A673 (cell line): ENCODE results near the gene SLC10A2. TPM values are rescaled to one million over a fixed set of nuclear protein-coding genes. Genes with fewer than 3 reads are reported as not detected.

Experiments used
- BruUV-seq: library from RNA; stranded (reverse); fragments of 400-500 nt; replicated peaks from 2 replicates; lab custom pipeline; 2021; lab: Mats Ljungman, UMichigan
- CTCF ChIA-PET: fragments of 300-600 bp; sonication (Branson Sonifier 250); formaldehyde crosslinking; loops from one replicate; lab custom pipeline; 2022; ENCODE audit warnings: antibody characterized with exemption; lab: Charles Lee
- POLR2A ChIA-PET: fragments of 300-600 bp; sonication (Branson Sonifier 250); formaldehyde crosslinking; loops from one replicate; lab custom pipeline; 2022; ENCODE audit warnings: antibody characterized with exemption; ENCODE audit not compliant: low non-redundant PET; lab: Charles Lee
- DNase-seq: peaks from one replicate; pipeline ENCODE4 v3.0.0-alpha.2; 2015; ENCODE audit warnings: low spot score
- H3K27ac ChIP-seq: fragments of 200-600 bp; sonication (generic); 2 replicates; pipeline ENCODE4 v1.5.1; 2016; ENCODE audit warnings: mixed run types, low read depth, mild to moderate bottlenecking, mixed read lengths, antibody characterized with exemption, low read length; ENCODE audit not compliant: poor library complexity, severe bottlenecking
- H3K27me3 ChIP-seq: fragments of 200-600 bp; sonication (generic); replicated peaks from 2 replicates; pipeline ENCODE4 v1.6.1; 2017; ENCODE audit warnings: mixed run types, low read depth, mild to moderate bottlenecking, mixed read lengths, antibody characterized with exemption, low read length; ENCODE audit not compliant: insufficient read depth, poor library complexity
- H3K36me3 ChIP-seq: fragments of 200-600 bp; sonication (generic); 2 replicates; pipeline ENCODE4 v1.6.1; 2016; ENCODE audit warnings: mixed run types, mild to moderate bottlenecking, mixed read lengths, antibody characterized with exemption, low read length; ENCODE audit not compliant: insufficient read depth, poor library complexity, severe bottlenecking
- H3K4me1 ChIP-seq: fragments of 200-600 bp; sonication (generic); 2 replicates; pipeline ENCODE4 v1.6.1; 2017; ENCODE audit warnings: mixed run types, mild to moderate bottlenecking, mixed read lengths, antibody characterized with exemption, low read length; ENCODE audit not compliant: insufficient read depth, poor library complexity, severe bottlenecking
- H3K4me3 ChIP-seq: fragments of 200-600 bp; sonication (generic); 2 replicates; pipeline ENCODE4 v1.5.1; 2016; ENCODE audit warnings: low read depth, mixed run types, mild to moderate bottlenecking, mixed read lengths, low read length; ENCODE audit not compliant: poor library complexity, severe bottlenecking
- H3K9me3 ChIP-seq: fragments of 200-600 bp; sonication (generic); 2 replicates; pipeline ENCODE4 v1.6.1; 2016; ENCODE audit warnings: mixed run types, low read depth, mild to moderate bottlenecking, mixed read lengths, antibody characterized with exemption, low read length; ENCODE audit not compliant: poor library complexity, severe bottlenecking
- EZH2 ChIP-seq: fragments of 200-600 bp; sonication (generic); IDR thresholded peaks from 2 replicates; pipeline ENCODE4 v1.6.1; 2017; ENCODE audit warnings: borderline replicate concordance, low read depth, mild to moderate bottlenecking, mixed read lengths, antibody characterized with exemption, low read length; ENCODE audit not compliant: poor library complexity, severe bottlenecking
- intact Hi-C: fragments of 100-400 bp; cut with micrococcal nuclease; formaldehyde crosslinking; loops from one replicate; pipeline ENCODE4 v1.10.0; 2022; ENCODE audit not compliant: unreplicated experiment
- total RNA-seq: library from RNA; stranded (reverse); gene quantifications from 2 replicates; pipeline ENCODE4 v1.2.3, GENCODE V29; 2021
- TF ChIP-seq, protein P1 (sequence below): fragments of 300-800, 200-600 bp; sonication (generic); conservative IDR thresholded peaks from 2 replicates; pipeline ENCODE4 v1.5.1; 2017; ENCODE audit warnings: low read depth, mild to moderate bottlenecking, antibody characterized with exemption, low read length, moderate library complexity, mixed read lengths

The SLC10A2 gene
- total RNA-seq, 1 experiment from 2014 or later = not detected

DNA sequence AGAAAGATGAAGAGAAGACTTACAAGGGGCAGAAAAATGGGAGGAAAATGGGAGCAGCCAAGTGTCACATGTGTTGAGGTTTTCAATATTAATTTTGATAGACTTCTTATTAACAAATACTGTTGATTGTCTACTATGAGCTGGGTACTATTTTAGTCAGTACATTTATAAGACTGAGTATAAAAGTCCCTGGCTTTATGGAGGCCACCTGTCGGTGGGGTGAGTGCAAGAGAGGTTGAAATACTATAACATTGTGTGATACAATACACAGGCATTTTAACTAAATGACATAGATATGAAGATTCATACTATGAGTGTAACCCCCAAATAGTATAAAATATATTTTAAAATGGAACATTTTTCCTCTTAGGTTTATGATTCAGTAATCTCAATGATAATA lies 29.9 kb downstream of the SLC10A2 start:
- no TSS peak for BruUV-seq

DNA sequence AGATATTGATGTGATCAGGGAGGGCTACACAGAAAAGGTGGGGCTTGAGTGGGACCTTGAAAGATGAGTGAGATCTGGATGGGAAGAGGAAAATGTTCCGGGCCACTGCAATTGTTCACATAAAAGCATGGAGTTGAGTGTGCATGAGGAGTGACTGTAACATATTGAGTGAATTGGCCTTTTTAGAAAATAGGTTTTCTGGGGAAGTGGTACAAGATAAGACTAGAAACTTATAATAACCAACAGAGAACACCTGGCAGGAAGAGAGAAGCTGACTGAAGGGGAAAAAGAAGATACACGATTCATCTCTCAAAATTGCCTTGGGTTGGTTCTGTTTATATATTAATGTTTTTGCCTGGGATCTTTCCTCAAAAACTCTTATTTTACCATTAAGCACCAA lies 32.2 kb downstream of the SLC10A2 start:
- no peaks in the 10 kb centered on the region for H3K9me3 ChIP-seq
- intact Hi-C loops = no loop called here
- no peak overlapping the region for H3K4me3 ChIP-seq
- ChIA-PET CTCF (no interaction called here), POLR2A (no interaction called here)
- no TSS peak for BruUV-seq
- no peaks in the 10 kb centered on the region for H3K27me3 ChIP-seq
- H3K4me1 ChIP-seq = no peaks in the 10 kb centered on the region
- H3K27ac ChIP-seq = no peak overlapping the region
- H3K36me3 ChIP-seq = no peaks in the 10 kb centered on the region
- TF ChIP-seq EZH2 = no peak
- TF ChIP-seq, protein P1, sequence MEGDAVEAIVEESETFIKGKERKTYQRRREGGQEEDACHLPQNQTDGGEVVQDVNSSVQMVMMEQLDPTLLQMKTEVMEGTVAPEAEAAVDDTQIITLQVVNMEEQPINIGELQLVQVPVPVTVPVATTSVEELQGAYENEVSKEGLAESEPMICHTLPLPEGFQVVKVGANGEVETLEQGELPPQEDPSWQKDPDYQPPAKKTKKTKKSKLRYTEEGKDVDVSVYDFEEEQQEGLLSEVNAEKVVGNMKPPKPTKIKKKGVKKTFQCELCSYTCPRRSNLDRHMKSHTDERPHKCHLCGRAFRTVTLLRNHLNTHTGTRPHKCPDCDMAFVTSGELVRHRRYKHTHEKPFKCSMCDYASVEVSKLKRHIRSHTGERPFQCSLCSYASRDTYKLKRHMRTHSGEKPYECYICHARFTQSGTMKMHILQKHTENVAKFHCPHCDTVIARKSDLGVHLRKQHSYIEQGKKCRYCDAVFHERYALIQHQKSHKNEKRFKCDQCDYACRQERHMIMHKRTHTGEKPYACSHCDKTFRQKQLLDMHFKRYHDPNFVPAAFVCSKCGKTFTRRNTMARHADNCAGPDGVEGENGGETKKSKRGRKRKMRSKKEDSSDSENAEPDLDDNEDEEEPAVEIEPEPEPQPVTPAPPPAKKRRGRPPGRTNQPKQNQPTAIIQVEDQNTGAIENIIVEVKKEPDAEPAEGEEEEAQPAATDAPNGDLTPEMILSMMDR = no peak
- no peak for DNase-seq

More for the DNA sequence above, 29.9 kb downstream of the SLC10A2 start:
- Histone ChIP-seq H3K36me3 (no peaks in the 10 kb centered on the region), H3K4me3 (no peak overlapping the region), H3K27ac (no peak overlapping the region), H3K9me3 (no peaks in the 10 kb centered on the region), H3K27me3 (peaks cover 8% of the 10 kb centered on the region), H3K4me1 (no peaks in the 10 kb centered on the region)
- POLR2A ChIA-PET = no interaction called here
- no peak for DNase-seq
- intact Hi-C loops = no loop called here
- CTCF ChIA-PET = no interaction called here
- TF ChIP-seq, protein P1 = no peak
- TF ChIP-seq EZH2 = no peak

DNA sequence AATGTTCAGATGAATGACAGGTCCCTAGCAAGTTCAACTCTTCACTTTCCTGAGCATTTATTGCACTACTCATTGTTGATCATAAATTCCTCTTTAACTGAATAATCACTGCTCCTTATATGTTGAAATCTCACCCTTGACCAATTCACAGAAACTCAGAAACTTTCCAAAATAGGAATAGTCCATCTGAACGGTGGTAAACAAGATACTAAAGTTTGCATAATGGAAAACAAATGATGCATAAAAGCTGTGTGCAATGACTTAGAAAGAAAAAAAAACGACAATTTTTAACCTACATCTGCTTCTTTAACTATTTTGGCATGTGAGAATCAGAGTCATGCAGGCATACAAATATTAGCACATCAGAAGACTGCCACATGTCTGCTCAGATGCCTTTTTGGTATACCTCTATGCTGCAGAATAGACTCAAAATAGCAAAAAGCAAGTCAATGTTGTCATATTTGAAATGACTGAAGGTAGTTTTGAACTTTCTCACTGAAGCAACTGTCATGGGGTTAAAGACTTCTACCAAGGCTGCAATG lies 34.8 kb downstream of the SLC10A2 start:
- ChIA-PET POLR2A (no interaction called here), CTCF (no interaction called here)
- no TSS peak for BruUV-seq
- no peaks in the 10 kb centered on the region for H3K36me3 ChIP-seq
- no peaks in the 10 kb centered on the region for H3K27me3 ChIP-seq
- no peak for TF ChIP-seq EZH2
- TF ChIP-seq, protein P1 = no peak
- no peaks in the 10 kb centered on the region for H3K4me1 ChIP-seq
- DNase-seq = no peak
- H3K9me3 ChIP-seq = no peaks in the 10 kb centered on the region
- intact Hi-C loops = no loop called here
- H3K27ac ChIP-seq = no peak overlapping the region
- H3K4me3 ChIP-seq = no peak overlapping the region
